Loucy (cell line): ENCODE data around the gene MLKL.

Experiments used
- H2AFZ ChIP-seq: fragments of 200-600 bp; sonication (generic); 2 replicates; pipeline ENCODE4 v1.6.0; 2016; ENCODE audit warnings: antibody characterized with exemption, mild to moderate bottlenecking, low read length, moderate library complexity
- H3F3A ChIP-seq: fragments of 200-600 bp; 2 replicates; pipeline ENCODE4 v1.6.0; 2016; ENCODE audit warnings: antibody characterized with exemption, low read depth, mild to moderate bottlenecking
- H3K27me3 ChIP-seq: fragments of 200-600 bp; sonication (generic); 2 replicates; pipeline ENCODE4 v1.6.1; 2014; ENCODE audit warnings: low read length, mild to moderate bottlenecking; ENCODE audit not compliant: insufficient read depth, poor library complexity, severe bottlenecking
- H3K36me3 ChIP-seq: fragments of 200-600 bp; sonication (generic); 2 replicates; pipeline ENCODE4 v1.6.1; 2016; ENCODE audit warnings: low read length; ENCODE audit not compliant: insufficient read depth
- H3K4me1 ChIP-seq: fragments of 200-600 bp; sonication (generic); 2 replicates; pipeline ENCODE4 v1.5.1; 2014; ENCODE audit warnings: low read length, mild to moderate bottlenecking; ENCODE audit not compliant: insufficient read depth, poor library complexity, severe bottlenecking
- H3K4me2 ChIP-seq: fragments of 200-600 bp; sonication (generic); 2 replicates; pipeline ENCODE4 v1.6.0; 2014; ENCODE audit warnings: antibody characterized with exemption, low read length, low read depth, mild to moderate bottlenecking; ENCODE audit not compliant: poor library complexity, severe bottlenecking
- H3K4me3 ChIP-seq: fragments of 200-600 bp; sonication (generic); 2 replicates; pipeline ENCODE4 v1.5.1; 2014; ENCODE audit warnings: low read length, mild to moderate bottlenecking, mixed read lengths; ENCODE audit not compliant: poor library complexity, severe bottlenecking
- H3K79me2 ChIP-seq: fragments of 200-600 bp; sonication (generic); 2 replicates; pipeline ENCODE4 v1.6.1; 2014; ENCODE audit warnings: low read length; ENCODE audit not compliant: insufficient read depth
- H3K9ac ChIP-seq: fragments of 200-600 bp; sonication (generic); 2 replicates; pipeline ENCODE4 v1.6.0; 2014; ENCODE audit warnings: mild to moderate bottlenecking, low read depth, low read length, moderate library complexity; ENCODE audit not compliant: poor library complexity, severe bottlenecking
- H3K9me2 ChIP-seq: fragments of 200-600 bp; sonication (generic); replicated peaks from 2 replicates; pipeline ENCODE4 v1.6.1; 2016; ENCODE audit warnings: low read depth, low read length, mixed read lengths
- H3K9me3 ChIP-seq: fragments of 200-600 bp; sonication (generic); 2 replicates; pipeline ENCODE4 v1.6.1; 2014; ENCODE audit warnings: mild to moderate bottlenecking, antibody characterized with exemption, low read length, low read depth; ENCODE audit not compliant: insufficient read depth
- H4K20me1 ChIP-seq: fragments of 200-600 bp; sonication (generic); 2 replicates; pipeline ENCODE4 v1.6.0; 2014; ENCODE audit warnings: antibody characterized with exemption, low read length, mild to moderate bottlenecking; ENCODE audit not compliant: insufficient read depth, poor library complexity, severe bottlenecking
- CTCF ChIP-seq: fragments of 200-600 bp; sonication (generic); conservative IDR thresholded peaks from 2 replicates; pipeline ENCODE4 v1.5.1; 2014; ENCODE audit warnings: mild to moderate bottlenecking, antibody characterized with exemption, low read length
- EZH2phosphoT487 ChIP-seq: fragments of 200-600 bp; IDR thresholded peaks from 2 replicates; pipeline ENCODE4 v1.6.1; 2018; ENCODE audit warnings: antibody characterized with exemption, mild to moderate bottlenecking, moderate library complexity, borderline replicate concordance

Gene MLKL

GRCh38 chr16:74626741-74627416 lies 73.8 kb downstream of the MLKL start:
- H3K4me1 ChIP-seq: no peaks in the 10 kb centered on the region
- no peaks in the 10 kb centered on the region for H3K27me3 ChIP-seq
- no peaks in the 10 kb centered on the region for H3K79me2 ChIP-seq
- no peaks in the 10 kb centered on the region for H3K9me3 ChIP-seq
- H3K4me3 ChIP-seq: no peak overlapping the region
- TF ChIP-seq EZH2phosphoT487 (no peak), CTCF (no peak)
- H2AFZ ChIP-seq: no peak overlapping the region
- H3K9me2 ChIP-seq: no peaks in the 10 kb centered on the region
- peaks cover 100% of the 10 kb centered on the region for H3K36me3 ChIP-seq
- H3F3A ChIP-seq: no peaks in the 10 kb centered on the region
- peaks cover 22% of the 10 kb centered on the region for H4K20me1 ChIP-seq
- no peak overlapping the region for H3K4me2 ChIP-seq
- no peak overlapping the region for H3K9ac ChIP-seq

GRCh38 chr16:74625500-74626350 lies 74.9 kb downstream of the MLKL start:
- H3F3A ChIP-seq: no peaks in the 10 kb centered on the region
- H3K4me2 ChIP-seq: no peak overlapping the region
- H3K4me1 ChIP-seq: no peaks in the 10 kb centered on the region
- no peaks in the 10 kb centered on the region for H3K27me3 ChIP-seq
- peaks cover 22% of the 10 kb centered on the region for H4K20me1 ChIP-seq
- no peaks in the 10 kb centered on the region for H3K79me2 ChIP-seq
- H3K9me2 ChIP-seq: no peaks in the 10 kb centered on the region
- H3K9me3 ChIP-seq: no peaks in the 10 kb centered on the region
- no peak overlapping the region for H3K4me3 ChIP-seq
- H3K9ac ChIP-seq: no peak overlapping the region
- TF ChIP-seq CTCF (no peak), EZH2phosphoT487 (no peak)
- no peak overlapping the region for H2AFZ ChIP-seq
- H3K36me3 ChIP-seq: peaks cover 100% of the 10 kb centered on the region

GRCh38 chr16:74623839-74624235 lies 76.8 kb downstream of the MLKL start:
- H4K20me1 ChIP-seq: peaks cover 18% of the 10 kb centered on the region
- H3K9me3 ChIP-seq: no peaks in the 10 kb centered on the region
- no peaks in the 10 kb centered on the region for H3K27me3 ChIP-seq
- H3K79me2 ChIP-seq: no peaks in the 10 kb centered on the region
- no peak overlapping the region for H3K4me2 ChIP-seq
- H3K4me3 ChIP-seq: no peak overlapping the region
- no peaks in the 10 kb centered on the region for H3F3A ChIP-seq
- no peak overlapping the region for H2AFZ ChIP-seq
- peaks cover 96% of the 10 kb centered on the region for H3K36me3 ChIP-seq
- no peaks in the 10 kb centered on the region for H3K4me1 ChIP-seq
- no peak overlapping the region for H3K9ac ChIP-seq
- no peaks in the 10 kb centered on the region for H3K9me2 ChIP-seq
- TF ChIP-seq EZH2phosphoT487 (no peak), CTCF (no peak)
